ENCODE results near the gene SLC16A2.
"Not testable (repeated sequence)": the region's sequence is repeated elsewhere in the genome, so short reads cannot be mapped to it uniquely, and the experiment has no call there.

The SLC16A2 gene

DNA sequence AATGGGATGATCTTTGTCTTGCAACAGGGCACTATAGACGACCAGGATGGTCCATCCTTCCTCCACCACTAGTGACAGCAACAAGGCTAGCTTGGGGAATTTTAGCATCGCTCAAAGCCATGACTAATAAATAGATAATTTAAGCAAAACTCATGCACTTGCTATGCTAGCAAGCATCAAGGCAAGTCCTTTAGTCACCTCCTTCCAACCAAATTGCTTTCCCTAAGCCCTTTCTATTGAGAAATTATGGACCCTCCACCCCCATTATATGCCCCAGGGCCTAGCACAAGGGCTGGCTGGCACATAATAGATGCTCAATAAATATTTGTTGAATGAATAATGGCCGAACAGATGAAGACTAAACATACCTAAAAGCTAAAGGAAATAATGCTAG lies 28.6 kb downstream of the SLC16A2 start:
- H3K4me3 ChIP-seq (ENCODE audit: low read depth, low read length) = no peak overlapping the region
- no peaks in the 10 kb centered on the region for H3K27me3 ChIP-seq
- H3K9me3 ChIP-seq = no peaks in the 10 kb centered on the region
- no peak for DNase-seq
- TF ChIP-seq, protein P1, sequence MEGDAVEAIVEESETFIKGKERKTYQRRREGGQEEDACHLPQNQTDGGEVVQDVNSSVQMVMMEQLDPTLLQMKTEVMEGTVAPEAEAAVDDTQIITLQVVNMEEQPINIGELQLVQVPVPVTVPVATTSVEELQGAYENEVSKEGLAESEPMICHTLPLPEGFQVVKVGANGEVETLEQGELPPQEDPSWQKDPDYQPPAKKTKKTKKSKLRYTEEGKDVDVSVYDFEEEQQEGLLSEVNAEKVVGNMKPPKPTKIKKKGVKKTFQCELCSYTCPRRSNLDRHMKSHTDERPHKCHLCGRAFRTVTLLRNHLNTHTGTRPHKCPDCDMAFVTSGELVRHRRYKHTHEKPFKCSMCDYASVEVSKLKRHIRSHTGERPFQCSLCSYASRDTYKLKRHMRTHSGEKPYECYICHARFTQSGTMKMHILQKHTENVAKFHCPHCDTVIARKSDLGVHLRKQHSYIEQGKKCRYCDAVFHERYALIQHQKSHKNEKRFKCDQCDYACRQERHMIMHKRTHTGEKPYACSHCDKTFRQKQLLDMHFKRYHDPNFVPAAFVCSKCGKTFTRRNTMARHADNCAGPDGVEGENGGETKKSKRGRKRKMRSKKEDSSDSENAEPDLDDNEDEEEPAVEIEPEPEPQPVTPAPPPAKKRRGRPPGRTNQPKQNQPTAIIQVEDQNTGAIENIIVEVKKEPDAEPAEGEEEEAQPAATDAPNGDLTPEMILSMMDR (IDR thresholded peaks at IDR 0.05; ENCODE audit: low read depth, low read length) = no peak
- no peaks in the 10 kb centered on the region for H3K4me1 ChIP-seq
- H3K36me3 ChIP-seq = no peaks in the 10 kb centered on the region

GRCh38 chrX:74450803-74451449 lies 29.6 kb downstream of the SLC16A2 start:
- H3K4me3 ChIP-seq (ENCODE audit: low read depth, low read length) = no peak overlapping the region
- DNase-seq = no peak
- no peaks in the 10 kb centered on the region for H3K27me3 ChIP-seq
- H3K9me3 ChIP-seq = no peaks in the 10 kb centered on the region
- no peaks in the 10 kb centered on the region for H3K36me3 ChIP-seq
- H3K4me1 ChIP-seq = no peaks in the 10 kb centered on the region
- TF ChIP-seq, protein P1 (IDR thresholded peaks at IDR 0.05; ENCODE audit: low read depth, low read length) = no peak

- Histone ChIP-seq H3K4me3 (ENCODE audit: low read depth, low read length) (no peak overlapping the region), H3K36me3 (no peaks in the 10 kb centered on the region), H3K9me3 (no peaks in the 10 kb centered on the region), H3K27me3 (no peaks in the 10 kb centered on the region), H3K4me1 (no peaks in the 10 kb centered on the region)
- DNase-seq = no peak
- TF ChIP-seq, protein P1 (IDR thresholded peaks at IDR 0.05; ENCODE audit: low read depth, low read length) = no peak
These were observed 30.3 kb downstream of the SLC16A2 start for GRCh38 chrX:74451450-74452198.

GRCh38 chrX:74452199-74452481 lies 30.8 kb downstream of the SLC16A2 start:
- H3K4me3 ChIP-seq (ENCODE audit: low read depth, low read length) = no peak overlapping the region
- DNase-seq = no peak
- no peaks in the 10 kb centered on the region for H3K4me1 ChIP-seq
- no peaks in the 10 kb centered on the region for H3K36me3 ChIP-seq
- no peaks in the 10 kb centered on the region for H3K9me3 ChIP-seq
- no peaks in the 10 kb centered on the region for H3K27me3 ChIP-seq
- TF ChIP-seq, protein P1 (IDR thresholded peaks at IDR 0.05; ENCODE audit: low read depth, low read length) = no peak

- Histone ChIP-seq H3K4me1 (no peaks in the 10 kb centered on the region), H3K4me3 (ENCODE audit: low read depth, low read length) (no peak overlapping the region), H3K27me3 (no peaks in the 10 kb centered on the region), H3K9me3 (no peaks in the 10 kb centered on the region), H3K36me3 (no peaks in the 10 kb centered on the region)
- TF ChIP-seq, protein P1 (IDR thresholded peaks at IDR 0.05; ENCODE audit: low read depth, low read length) = no peak
- DNase-seq = no peak
These were observed 31.9 kb downstream of the SLC16A2 start for GRCh38 chrX:74453178-74453577.

- H3K27me3 ChIP-seq; H3K4me3 ChIP-seq (ENCODE audit: low read depth, low read length); H3K36me3 ChIP-seq; H3K4me1 ChIP-seq; DNase-seq; H3K9me3 ChIP-seq: not testable (repeated sequence)
These were observed 32.9 kb downstream of the SLC16A2 start for GRCh38 chrX:74454233-74454632.
